Caco-2 (cell line): ENCODE results near the gene SYT7. TPM values are rescaled to one million over a fixed set of nuclear protein-coding genes. Genes with fewer than 3 reads are reported as not detected.
A peak's percentile ranks its signal among the peaks of the same experiment; 100 is the strongest.
"Not testable (repeated sequence)": the region's sequence is repeated elsewhere in the genome, so short reads cannot be mapped to it uniquely, and the experiment has no call there.

Experiments
- BruUV-seq: library from RNA; stranded (reverse); fragments of 400-500 nt; replicated peaks from 2 replicates; lab custom pipeline; 2021; lab: Mats Ljungman, UMichigan
- CTCF ChIA-PET: fragments of 300-600 bp; sonication (Branson Sonifier 250); formaldehyde crosslinking; loops from one replicate; lab custom pipeline; 2022; ENCODE audit warnings: antibody characterized with exemption; lab: Charles Lee
- POLR2A ChIA-PET: fragments of 300-600 bp; sonication (Branson Sonifier 250); formaldehyde crosslinking; loops from one replicate; lab custom pipeline; 2022; ENCODE audit warnings: antibody characterized with exemption; lab: Charles Lee
- DNase-seq, 2 experiments: peaks; one replicate each; pipeline versions ENCODE4 v3.0.0 to v3.0.0-alpha.2; 2020 to 2022
- H3K27me3 ChIP-seq: replicated peaks from 2 replicates; pipeline ENCODE4 v1.6.0; 2011; ENCODE audit warnings: low read length; ENCODE audit not compliant: control insufficient read depth, insufficient read depth
- H3K36me3 ChIP-seq: 2 replicates; pipeline ENCODE4 v1.5.1; 2011; ENCODE audit warnings: low read length; ENCODE audit not compliant: control insufficient read depth, insufficient read depth
- H3K4me1 ChIP-seq: fragments of 250-450 bp; sonication (Bioruptor Pico); 2 replicates; pipeline ENCODE4 v1.5.1; 2020; ENCODE audit warnings: mild to moderate bottlenecking
- H3K4me3 ChIP-seq: 2 replicates; pipeline ENCODE4 v1.5.1; 2011; ENCODE audit warnings: low read depth, mild to moderate bottlenecking, control low read depth, low read length
- H3K9me3 ChIP-seq: fragments of 250-450 bp; sonication (Bioruptor Pico); 2 replicates; pipeline ENCODE4 v1.5.1; 2020; ENCODE audit warnings: mild to moderate bottlenecking, moderate library complexity
- H3K27ac Mint-ChIP-seq: one replicate; pipeline ENCODE4 v1.8.0; 2022; ENCODE audit warnings: mixed read lengths; ENCODE audit not compliant: unreplicated experiment
- H3K27me3 Mint-ChIP-seq: one replicate; pipeline ENCODE4 v1.8.0; 2022; ENCODE audit warnings: mixed read lengths; ENCODE audit not compliant: insufficient read depth, unreplicated experiment
- H3K36me3 Mint-ChIP-seq: one replicate; pipeline ENCODE4 v1.8.0; 2022; ENCODE audit warnings: mild to moderate bottlenecking, mixed read lengths; ENCODE audit not compliant: insufficient read depth, unreplicated experiment
- H3K4me1 Mint-ChIP-seq: one replicate; pipeline ENCODE4 v1.8.0; 2022; ENCODE audit warnings: low read depth, mixed read lengths; ENCODE audit not compliant: unreplicated experiment
- H3K4me3 Mint-ChIP-seq: one replicate; pipeline ENCODE4 v1.8.0; 2022; ENCODE audit warnings: mild to moderate bottlenecking, moderate library complexity, mixed read lengths; ENCODE audit not compliant: unreplicated experiment
- H3K9me3 Mint-ChIP-seq: one replicate; pipeline ENCODE4 v1.8.0; 2022; ENCODE audit warnings: mixed read lengths; ENCODE audit not compliant: unreplicated experiment
- CTCF ChIP-seq, 2 experiments: fragments of 200-600 bp in 1 of 2; IDR thresholded peaks; 1 replicate in 1 of 2; 2 replicates in 1 of 2; pipeline versions ENCODE4 v1.5.1 to v1.8.0; 2011 to 2022; ENCODE audit warnings: antibody characterized with exemption in 1 of 2, control low read depth in 1 of 2, inconsistent platforms in 1 of 2, low read depth in 1 of 2, low read length in 1 of 2, mild to moderate bottlenecking in 1 of 2, moderate library complexity in 1 of 2; ENCODE audit not compliant: insufficient read depth in 1 of 2, severe bottlenecking in 1 of 2, unreplicated experiment in 1 of 2
- intact Hi-C: fragments of 100-400 bp; cut with micrococcal nuclease; formaldehyde crosslinking; loops from one replicate; pipeline ENCODE4 v1.10.0; 2022; ENCODE audit not compliant: unreplicated experiment
- total RNA-seq: library from RNA; stranded (reverse); gene quantifications from 2 replicates; pipeline ENCODE4 v1.2.3, GENCODE V29; 2022

The SYT7 gene
- total RNA-seq, 1 experiment from 2014 or later: 33.5 TPM

GRCh38 chr11:61480994-61481335 is 99.9 kb downstream of the SYT7 start:
- Mint-ChIP-seq H3K9me3 (no peaks in the 10 kb centered on the region), H3K36me3 (no peaks in the 10 kb centered on the region), H3K27me3 (no peaks in the 10 kb centered on the region), H3K4me3 (no peak overlapping the region), H3K27ac (no peak overlapping the region), H3K4me1 (peaks cover 11% of the 10 kb centered on the region)
- Histone ChIP-seq H3K4me1 (peaks cover 12% of the 10 kb centered on the region), H3K9me3 (no peaks in the 10 kb centered on the region), H3K36me3 (no peaks in the 10 kb centered on the region), H3K4me3 (no peak overlapping the region), H3K27me3 (no peaks in the 10 kb centered on the region)
- intact Hi-C loops: no loop called here
- peak; percentile 55 to 64 for DNase-seq
- ChIA-PET POLR2A (no interaction called here), CTCF (interaction anchor here (1.4 kb wide), 1 partner anchor 36 kb away, joined by 5 read pairs; no protein-coding TSS in a partner anchor)
- TF ChIP-seq CTCF (IDR thresholded peaks at IDR 0.05; ENCODE audit: insufficient read depth in 1 of 2, low read depth in 1 of 2, low read length in 1 of 2, severe bottlenecking in 1 of 2, unreplicated experiment in 1 of 2): no peak
- no TSS peak for BruUV-seq

- H3K27me3 ChIP-seq: no peaks in the 10 kb centered on the region
- Mint-ChIP-seq H3K27ac (no peak overlapping the region), H3K27me3 (no peaks in the 10 kb centered on the region), H3K4me3 (no peak overlapping the region), H3K9me3 (no peaks in the 10 kb centered on the region), H3K36me3 (no peaks in the 10 kb centered on the region), H3K4me1 (peaks cover 11% of the 10 kb centered on the region)
- H3K4me3 ChIP-seq: no peak overlapping the region
- ChIA-PET CTCF (interaction anchor here (1.4 kb wide), 1 partner anchor 36 kb away, joined by 5 read pairs; no protein-coding TSS in a partner anchor), POLR2A (no interaction called here)
- no peaks in the 10 kb centered on the region for H3K9me3 ChIP-seq
- no peaks in the 10 kb centered on the region for H3K36me3 ChIP-seq
- intact Hi-C loops: no loop called here
- DNase-seq: no peak
- BruUV-seq: no TSS peak
- H3K4me1 ChIP-seq: peaks cover 12% of the 10 kb centered on the region
- no peak for TF ChIP-seq CTCF (IDR thresholded peaks at IDR 0.05; ENCODE audit: insufficient read depth in 1 of 2, low read depth in 1 of 2, low read length in 1 of 2, severe bottlenecking in 1 of 2, unreplicated experiment in 1 of 2)
Observed at GRCh38 chr11:61480261-61480993, 100.4 kb downstream of the SYT7 start.

GRCh38 chr11:61479360-61480058 is 101.4 kb downstream of the SYT7 start:
- H3K27ac Mint-ChIP-seq, BruUV-seq: not testable (repeated sequence)
- CTCF ChIA-PET: interaction anchor here (1.4 to 2.9 kb wide), 3 partner anchors 10 to 159 kb away, joined by 4 to 33 read pairs (median 20); no protein-coding TSS in a partner anchor

More at GRCh38 chr11:61479360-61480058, 101.4 kb downstream of the SYT7 start:
- H3K27me3 ChIP-seq, DNase-seq, H3K4me3 ChIP-seq, H3K36me3 ChIP-seq, H3K9me3 Mint-ChIP-seq, H3K36me3 Mint-ChIP-seq, H3K27me3 Mint-ChIP-seq, H3K9me3 ChIP-seq, POLR2A ChIA-PET, intact Hi-C loops, H3K4me3 Mint-ChIP-seq: not testable (repeated sequence)
- H3K4me1 Mint-ChIP-seq: peaks cover 11% of the 10 kb centered on the region
- H3K4me1 ChIP-seq: peaks cover 12% of the 10 kb centered on the region
